Measurements from ENCODE around the gene ZFYVE21. TPM values are rescaled to one million over a fixed set of nuclear protein-coding genes. Genes with fewer than 3 reads are reported as not detected.

ZFYVE21 gene
- total RNA-seq, 1 experiment from 2014 or later, result 59.7 TPM

- no peak for TF ChIP-seq NFYB (CRISPR knock-in tag; conservative IDR thresholded peaks at IDR 0.05; ENCODE audit: low read depth)
- TF ChIP-seq, protein P1, sequence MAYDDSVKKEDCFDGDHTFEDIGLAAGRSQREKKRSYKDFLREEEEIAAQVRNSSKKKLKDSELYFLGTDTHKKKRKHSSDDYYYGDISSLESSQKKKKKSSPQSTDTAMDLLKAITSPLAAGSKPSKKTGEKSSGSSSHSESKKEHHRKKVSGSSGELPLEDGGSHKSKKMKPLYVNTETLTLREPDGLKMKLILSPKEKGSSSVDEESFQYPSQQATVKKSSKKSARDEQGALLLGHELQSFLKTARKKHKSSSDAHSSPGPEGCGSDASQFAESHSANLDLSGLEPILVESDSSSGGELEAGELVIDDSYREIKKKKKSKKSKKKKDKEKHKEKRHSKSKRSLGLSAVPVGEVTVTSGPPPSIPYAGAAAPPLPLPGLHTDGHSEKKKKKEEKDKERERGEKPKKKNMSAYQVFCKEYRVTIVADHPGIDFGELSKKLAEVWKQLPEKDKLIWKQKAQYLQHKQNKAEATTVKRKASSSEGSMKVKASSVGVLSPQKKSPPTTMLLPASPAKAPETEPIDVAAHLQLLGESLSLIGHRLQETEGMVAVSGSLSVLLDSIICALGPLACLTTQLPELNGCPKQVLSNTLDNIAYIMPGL (CRISPR knock-in tag; IDR thresholded peaks at IDR 0.05), result no peak
- TF ChIP-seq FOXJ3 (CRISPR knock-in tag; IDR thresholded peaks at IDR 0.05; ENCODE audit: borderline replicate concordance), result no peak
- TF ChIP-seq, protein P2, sequence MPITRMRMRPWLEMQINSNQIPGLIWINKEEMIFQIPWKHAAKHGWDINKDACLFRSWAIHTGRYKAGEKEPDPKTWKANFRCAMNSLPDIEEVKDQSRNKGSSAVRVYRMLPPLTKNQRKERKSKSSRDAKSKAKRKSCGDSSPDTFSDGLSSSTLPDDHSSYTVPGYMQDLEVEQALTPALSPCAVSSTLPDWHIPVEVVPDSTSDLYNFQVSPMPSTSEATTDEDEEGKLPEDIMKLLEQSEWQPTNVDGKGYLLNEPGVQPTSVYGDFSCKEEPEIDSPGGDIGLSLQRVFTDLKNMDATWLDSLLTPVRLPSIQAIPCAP (CRISPR knock-in tag; IDR thresholded peaks at IDR 0.05), result no peak
- TF ChIP-seq NR3C1 (CRISPR knock-in tag; conservative IDR thresholded peaks at IDR 0.05; ENCODE audit: low read depth), result no peak
- no peak for TF ChIP-seq TCF7 (CRISPR knock-in tag; IDR thresholded peaks at IDR 0.05; ENCODE audit: low read depth)
- TF ChIP-seq FOXK1 (CRISPR knock-in tag; IDR thresholded peaks at IDR 0.05), result no peak
- no peak for TF ChIP-seq OVOL2 (CRISPR knock-in tag; IDR thresholded peaks at IDR 0.05; ENCODE audit: borderline replicate concordance)
- no peak for TF ChIP-seq ZNF317 (CRISPR knock-in tag; IDR thresholded peaks at IDR 0.05; ENCODE audit: borderline replicate concordance, low read depth)
- no peak for TF ChIP-seq E2F5 (CRISPR knock-in tag; IDR thresholded peaks at IDR 0.05)
- Mint-ChIP-seq H3K27ac (no peak overlapping the region), H3K36me3 (peaks cover 2% of the 10 kb centered on the region; the same call in 1 of the 2 replicates), H3K4me3 (no peak overlapping the region), H3K9me3 (peaks cover 7% of the 10 kb centered on the region; the same call in 1 of the 2 replicates), H3K4me1 (no peaks in the 10 kb centered on the region), H3K27me3 (ENCODE audit: low read depth) (no peaks in the 10 kb centered on the region)
- POLR2A ChIA-PET, result interaction anchor here (0.7 kb wide), 1 partner anchor 207 kb away, joined by 6 read pairs; no protein-coding TSS in a partner anchor
- CTCF ChIA-PET, result interaction anchor here (0.9 kb wide), 1 partner anchor 129 kb away, joined by 4 read pairs; no protein-coding TSS in a partner anchor
- no peak for ATAC-seq
- no peak for DNase-seq (ENCODE audit: low spot score)
These were observed 56.6 kb downstream of the ZFYVE21 start for GRCh38 chr14:103772078-103772712.

DNA sequence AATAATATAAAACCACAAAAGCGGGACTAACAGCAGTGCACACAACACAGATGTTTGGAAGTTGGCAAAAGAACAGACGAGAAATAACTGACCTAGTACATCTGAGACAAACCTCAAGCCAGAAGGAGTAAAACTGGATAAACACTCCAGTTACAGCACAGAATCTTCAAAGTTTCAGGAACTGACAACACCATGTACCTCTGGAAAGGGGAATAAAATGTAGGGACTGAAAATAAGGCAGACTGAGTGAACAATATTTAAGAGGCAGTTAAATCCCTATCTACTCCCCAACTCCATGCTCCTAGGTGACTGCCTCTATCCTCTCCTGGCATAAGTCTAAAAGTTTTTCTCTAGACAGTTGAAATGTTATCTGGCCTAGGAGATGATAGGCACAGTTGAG lies 57.9 kb downstream of the ZFYVE21 start:
- H3K27ac Mint-ChIP-seq, result no peak overlapping the region
- CTCF ChIA-PET, result no interaction called here
- POLR2A ChIA-PET, result no interaction called here
- no peak for TF ChIP-seq NFATC4 (CRISPR knock-in tag; IDR thresholded peaks at IDR 0.05)
- no peak for TF ChIP-seq SOX15 (CRISPR knock-in tag; IDR thresholded peaks at IDR 0.05)
- no peak for TF ChIP-seq E2F5 (CRISPR knock-in tag; IDR thresholded peaks at IDR 0.05)
- no peak for TF ChIP-seq AFF4 (CRISPR knock-in tag; IDR thresholded peaks at IDR 0.05; ENCODE audit: borderline replicate concordance)
- TF ChIP-seq NR2C2 (CRISPR knock-in tag; IDR thresholded peaks at IDR 0.05), result no peak
- TF ChIP-seq ATF2 (CRISPR knock-in tag; IDR thresholded peaks at IDR 0.05; ENCODE audit: borderline replicate concordance, low read depth), result no peak
- no peak for TF ChIP-seq ZNF396 (CRISPR knock-in tag; IDR thresholded peaks at IDR 0.05; ENCODE audit: borderline replicate concordance)
- no peak for TF ChIP-seq RELA (CRISPR knock-in tag; IDR thresholded peaks at IDR 0.05; ENCODE audit: borderline replicate concordance)
- no peak for TF ChIP-seq NR3C1 (CRISPR knock-in tag; conservative IDR thresholded peaks at IDR 0.05; ENCODE audit: low read depth)
- TF ChIP-seq, protein P2 (CRISPR knock-in tag; IDR thresholded peaks at IDR 0.05), result no peak
- no peak for TF ChIP-seq HMGA2 (CRISPR knock-in tag; IDR thresholded peaks at IDR 0.05)
- no peak for TF ChIP-seq ATF1 (CRISPR knock-in tag; IDR thresholded peaks at IDR 0.05)
- TF ChIP-seq, protein P3, sequence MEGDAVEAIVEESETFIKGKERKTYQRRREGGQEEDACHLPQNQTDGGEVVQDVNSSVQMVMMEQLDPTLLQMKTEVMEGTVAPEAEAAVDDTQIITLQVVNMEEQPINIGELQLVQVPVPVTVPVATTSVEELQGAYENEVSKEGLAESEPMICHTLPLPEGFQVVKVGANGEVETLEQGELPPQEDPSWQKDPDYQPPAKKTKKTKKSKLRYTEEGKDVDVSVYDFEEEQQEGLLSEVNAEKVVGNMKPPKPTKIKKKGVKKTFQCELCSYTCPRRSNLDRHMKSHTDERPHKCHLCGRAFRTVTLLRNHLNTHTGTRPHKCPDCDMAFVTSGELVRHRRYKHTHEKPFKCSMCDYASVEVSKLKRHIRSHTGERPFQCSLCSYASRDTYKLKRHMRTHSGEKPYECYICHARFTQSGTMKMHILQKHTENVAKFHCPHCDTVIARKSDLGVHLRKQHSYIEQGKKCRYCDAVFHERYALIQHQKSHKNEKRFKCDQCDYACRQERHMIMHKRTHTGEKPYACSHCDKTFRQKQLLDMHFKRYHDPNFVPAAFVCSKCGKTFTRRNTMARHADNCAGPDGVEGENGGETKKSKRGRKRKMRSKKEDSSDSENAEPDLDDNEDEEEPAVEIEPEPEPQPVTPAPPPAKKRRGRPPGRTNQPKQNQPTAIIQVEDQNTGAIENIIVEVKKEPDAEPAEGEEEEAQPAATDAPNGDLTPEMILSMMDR (IDR thresholded peaks at IDR 0.05), result no peak
- TF ChIP-seq OVOL2 (CRISPR knock-in tag; IDR thresholded peaks at IDR 0.05; ENCODE audit: borderline replicate concordance), result no peak

More for the DNA sequence above, 57.9 kb downstream of the ZFYVE21 start:
- ATAC-seq (no peak), DNase-seq (ENCODE audit: low spot score) (no peak)
- Mint-ChIP-seq H3K4me3 (no peak overlapping the region), H3K27me3 (ENCODE audit: low read depth) (no peaks in the 10 kb centered on the region), H3K9me3 (peaks cover 7% of the 10 kb centered on the region; the same call in 1 of the 2 replicates), H3K4me1 (no peaks in the 10 kb centered on the region), H3K36me3 (peaks cover 2% of the 10 kb centered on the region; the same call in 1 of the 2 replicates)
